ENCODE data around the gene GNRH2.
"Not testable (repeated sequence)": the region's sequence is repeated elsewhere in the genome, so short reads cannot be mapped to it uniquely, and the experiment has no call there.

DNA sequence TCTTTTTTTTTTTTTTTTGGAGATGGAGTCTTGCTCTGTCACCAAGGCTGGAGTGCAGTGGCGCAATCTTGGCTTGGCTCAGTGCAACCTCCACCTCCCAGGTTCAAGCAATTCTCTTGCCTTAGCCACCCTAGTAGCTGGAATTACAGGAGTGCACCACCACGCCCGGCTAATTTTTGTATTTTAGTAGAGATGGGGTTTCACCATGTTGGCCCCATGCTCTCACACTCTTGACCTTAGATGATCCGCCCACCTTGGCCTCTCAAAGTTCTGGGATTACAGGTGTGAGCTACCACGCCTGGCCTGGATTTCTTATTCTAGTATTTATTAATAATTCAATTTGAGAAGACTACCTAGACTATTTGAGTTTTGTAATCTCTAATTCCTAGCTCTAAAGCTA lies 28.1 kb upstream of the GNRH2 start:
- TF ChIP-seq, protein P1, sequence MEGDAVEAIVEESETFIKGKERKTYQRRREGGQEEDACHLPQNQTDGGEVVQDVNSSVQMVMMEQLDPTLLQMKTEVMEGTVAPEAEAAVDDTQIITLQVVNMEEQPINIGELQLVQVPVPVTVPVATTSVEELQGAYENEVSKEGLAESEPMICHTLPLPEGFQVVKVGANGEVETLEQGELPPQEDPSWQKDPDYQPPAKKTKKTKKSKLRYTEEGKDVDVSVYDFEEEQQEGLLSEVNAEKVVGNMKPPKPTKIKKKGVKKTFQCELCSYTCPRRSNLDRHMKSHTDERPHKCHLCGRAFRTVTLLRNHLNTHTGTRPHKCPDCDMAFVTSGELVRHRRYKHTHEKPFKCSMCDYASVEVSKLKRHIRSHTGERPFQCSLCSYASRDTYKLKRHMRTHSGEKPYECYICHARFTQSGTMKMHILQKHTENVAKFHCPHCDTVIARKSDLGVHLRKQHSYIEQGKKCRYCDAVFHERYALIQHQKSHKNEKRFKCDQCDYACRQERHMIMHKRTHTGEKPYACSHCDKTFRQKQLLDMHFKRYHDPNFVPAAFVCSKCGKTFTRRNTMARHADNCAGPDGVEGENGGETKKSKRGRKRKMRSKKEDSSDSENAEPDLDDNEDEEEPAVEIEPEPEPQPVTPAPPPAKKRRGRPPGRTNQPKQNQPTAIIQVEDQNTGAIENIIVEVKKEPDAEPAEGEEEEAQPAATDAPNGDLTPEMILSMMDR (IDR thresholded peaks at IDR 0.05), result not testable (repeated sequence)
- TF ChIP-seq, protein P2, sequence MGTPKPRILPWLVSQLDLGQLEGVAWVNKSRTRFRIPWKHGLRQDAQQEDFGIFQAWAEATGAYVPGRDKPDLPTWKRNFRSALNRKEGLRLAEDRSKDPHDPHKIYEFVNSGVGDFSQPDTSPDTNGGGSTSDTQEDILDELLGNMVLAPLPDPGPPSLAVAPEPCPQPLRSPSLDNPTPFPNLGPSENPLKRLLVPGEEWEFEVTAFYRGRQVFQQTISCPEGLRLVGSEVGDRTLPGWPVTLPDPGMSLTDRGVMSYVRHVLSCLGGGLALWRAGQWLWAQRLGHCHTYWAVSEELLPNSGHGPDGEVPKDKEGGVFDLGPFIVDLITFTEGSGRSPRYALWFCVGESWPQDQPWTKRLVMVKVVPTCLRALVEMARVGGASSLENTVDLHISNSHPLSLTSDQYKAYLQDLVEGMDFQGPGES (IDR thresholded peaks at IDR 0.05; ENCODE audit: low read depth, low read length), result not testable (repeated sequence)
